ENCODE results near the gene FZD10. TPM values are rescaled to one million over a fixed set of nuclear protein-coding genes. Genes with fewer than 3 reads are reported as not detected.

The FZD10 gene
- total and polyA plus RNA-seq, 2 experiments from 2014 or later: 0.11 to 0.45 TPM

DNA sequence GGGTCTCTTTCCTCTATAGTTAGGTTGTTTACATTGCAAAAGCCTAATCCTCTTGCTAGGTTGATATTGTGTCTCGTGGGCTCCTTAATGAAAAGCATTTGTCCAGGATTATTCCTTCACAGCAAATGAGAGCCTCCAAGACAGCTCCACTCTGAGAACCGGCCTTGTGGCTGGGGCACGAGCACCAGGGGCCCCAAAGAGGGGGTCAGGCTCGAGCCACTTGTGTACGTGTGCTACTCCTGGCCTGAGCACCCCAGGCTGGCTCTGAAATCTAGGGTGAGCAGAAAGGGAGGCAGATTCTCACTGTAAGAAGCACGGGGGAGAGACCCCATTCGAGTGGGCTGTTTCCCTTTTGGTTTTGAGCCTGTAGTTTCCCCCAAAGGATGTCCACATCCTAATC lies 45.0 kb upstream of the FZD10 start (continued):
- TF ChIP-seq EZH2phosphoT487 (IDR thresholded peaks at IDR 0.05; ENCODE audit: unreplicated experiment) (no peak), STAT1 (IDR thresholded peaks at IDR 0.05; ENCODE audit: unreplicated experiment) (no peak), ZNF114 (CRISPR knock-in tag; IDR thresholded peaks at IDR 0.05) (no peak)

DNA sequence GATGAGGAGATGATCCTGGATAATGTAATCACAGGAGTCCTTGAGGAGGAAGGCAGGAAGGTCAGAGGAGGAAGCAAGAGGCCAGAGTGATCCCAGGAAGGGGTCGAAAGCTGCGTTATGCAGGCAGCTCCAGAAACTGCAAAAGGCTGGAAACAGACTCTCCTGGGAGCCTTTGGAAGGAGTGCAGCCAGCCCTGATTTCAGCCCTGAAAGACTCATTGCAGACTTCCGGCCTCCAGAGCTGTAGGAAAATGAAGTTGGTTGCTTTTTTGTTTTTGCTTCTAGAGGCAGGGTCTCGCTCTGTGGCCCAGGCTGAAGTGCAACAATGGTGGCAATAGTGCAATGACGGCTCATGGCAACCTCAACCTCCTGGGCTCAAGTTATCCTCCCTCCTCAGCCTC lies 44.6 kb upstream of the FZD10 start:
- Mint-ChIP-seq H3K27ac (no peak overlapping the region), H3K27me3 (ENCODE audit: insufficient read depth, low read depth, poor library complexity) (peaks cover 8% of the 10 kb centered on the region), H3K4me1 (no peaks in the 10 kb centered on the region; the same call in 2 of the 3 replicates), H3K4me3 (no peak overlapping the region), H3K36me3 (ENCODE audit: low read depth) (peaks cover 50% of the 10 kb centered on the region), H3K9me3 (peaks cover 97% of the 10 kb centered on the region)
- no peaks in the 10 kb centered on the region for H4K20me1 ChIP-seq (replicated peaks; ENCODE audit: insufficient read depth)
- no peak overlapping the region for H3K4me2 ChIP-seq
- TF ChIP-seq ZNF114 (CRISPR knock-in tag; IDR thresholded peaks at IDR 0.05) (no peak), CREB1 (CRISPR knock-in tag; IDR thresholded peaks at IDR 0.05; ENCODE audit: low read depth) (no peak), EZH2phosphoT487 (IDR thresholded peaks at IDR 0.05; ENCODE audit: unreplicated experiment) (no peak), STAT1 (IDR thresholded peaks at IDR 0.05; ENCODE audit: unreplicated experiment) (no peak), EZH2 (IDR thresholded peaks at IDR 0.05; ENCODE audit: low read depth, unreplicated experiment) (no peak), JUNB (IDR thresholded peaks at IDR 0.05; ENCODE audit: unreplicated experiment) (no peak), REST (IDR thresholded peaks at IDR 0.05; ENCODE audit: unreplicated experiment) (no peak), NANOG (IDR thresholded peaks at IDR 0.05; ENCODE audit: borderline replicate concordance) (no peak), POLR2AphosphoS5 (IDR thresholded peaks at IDR 0.05; ENCODE audit: low read depth) (no peak), ZNF331 (CRISPR knock-in tag; IDR thresholded peaks at IDR 0.05; ENCODE audit: low read depth) (no peak)
- TF ChIP-seq, protein P1, sequence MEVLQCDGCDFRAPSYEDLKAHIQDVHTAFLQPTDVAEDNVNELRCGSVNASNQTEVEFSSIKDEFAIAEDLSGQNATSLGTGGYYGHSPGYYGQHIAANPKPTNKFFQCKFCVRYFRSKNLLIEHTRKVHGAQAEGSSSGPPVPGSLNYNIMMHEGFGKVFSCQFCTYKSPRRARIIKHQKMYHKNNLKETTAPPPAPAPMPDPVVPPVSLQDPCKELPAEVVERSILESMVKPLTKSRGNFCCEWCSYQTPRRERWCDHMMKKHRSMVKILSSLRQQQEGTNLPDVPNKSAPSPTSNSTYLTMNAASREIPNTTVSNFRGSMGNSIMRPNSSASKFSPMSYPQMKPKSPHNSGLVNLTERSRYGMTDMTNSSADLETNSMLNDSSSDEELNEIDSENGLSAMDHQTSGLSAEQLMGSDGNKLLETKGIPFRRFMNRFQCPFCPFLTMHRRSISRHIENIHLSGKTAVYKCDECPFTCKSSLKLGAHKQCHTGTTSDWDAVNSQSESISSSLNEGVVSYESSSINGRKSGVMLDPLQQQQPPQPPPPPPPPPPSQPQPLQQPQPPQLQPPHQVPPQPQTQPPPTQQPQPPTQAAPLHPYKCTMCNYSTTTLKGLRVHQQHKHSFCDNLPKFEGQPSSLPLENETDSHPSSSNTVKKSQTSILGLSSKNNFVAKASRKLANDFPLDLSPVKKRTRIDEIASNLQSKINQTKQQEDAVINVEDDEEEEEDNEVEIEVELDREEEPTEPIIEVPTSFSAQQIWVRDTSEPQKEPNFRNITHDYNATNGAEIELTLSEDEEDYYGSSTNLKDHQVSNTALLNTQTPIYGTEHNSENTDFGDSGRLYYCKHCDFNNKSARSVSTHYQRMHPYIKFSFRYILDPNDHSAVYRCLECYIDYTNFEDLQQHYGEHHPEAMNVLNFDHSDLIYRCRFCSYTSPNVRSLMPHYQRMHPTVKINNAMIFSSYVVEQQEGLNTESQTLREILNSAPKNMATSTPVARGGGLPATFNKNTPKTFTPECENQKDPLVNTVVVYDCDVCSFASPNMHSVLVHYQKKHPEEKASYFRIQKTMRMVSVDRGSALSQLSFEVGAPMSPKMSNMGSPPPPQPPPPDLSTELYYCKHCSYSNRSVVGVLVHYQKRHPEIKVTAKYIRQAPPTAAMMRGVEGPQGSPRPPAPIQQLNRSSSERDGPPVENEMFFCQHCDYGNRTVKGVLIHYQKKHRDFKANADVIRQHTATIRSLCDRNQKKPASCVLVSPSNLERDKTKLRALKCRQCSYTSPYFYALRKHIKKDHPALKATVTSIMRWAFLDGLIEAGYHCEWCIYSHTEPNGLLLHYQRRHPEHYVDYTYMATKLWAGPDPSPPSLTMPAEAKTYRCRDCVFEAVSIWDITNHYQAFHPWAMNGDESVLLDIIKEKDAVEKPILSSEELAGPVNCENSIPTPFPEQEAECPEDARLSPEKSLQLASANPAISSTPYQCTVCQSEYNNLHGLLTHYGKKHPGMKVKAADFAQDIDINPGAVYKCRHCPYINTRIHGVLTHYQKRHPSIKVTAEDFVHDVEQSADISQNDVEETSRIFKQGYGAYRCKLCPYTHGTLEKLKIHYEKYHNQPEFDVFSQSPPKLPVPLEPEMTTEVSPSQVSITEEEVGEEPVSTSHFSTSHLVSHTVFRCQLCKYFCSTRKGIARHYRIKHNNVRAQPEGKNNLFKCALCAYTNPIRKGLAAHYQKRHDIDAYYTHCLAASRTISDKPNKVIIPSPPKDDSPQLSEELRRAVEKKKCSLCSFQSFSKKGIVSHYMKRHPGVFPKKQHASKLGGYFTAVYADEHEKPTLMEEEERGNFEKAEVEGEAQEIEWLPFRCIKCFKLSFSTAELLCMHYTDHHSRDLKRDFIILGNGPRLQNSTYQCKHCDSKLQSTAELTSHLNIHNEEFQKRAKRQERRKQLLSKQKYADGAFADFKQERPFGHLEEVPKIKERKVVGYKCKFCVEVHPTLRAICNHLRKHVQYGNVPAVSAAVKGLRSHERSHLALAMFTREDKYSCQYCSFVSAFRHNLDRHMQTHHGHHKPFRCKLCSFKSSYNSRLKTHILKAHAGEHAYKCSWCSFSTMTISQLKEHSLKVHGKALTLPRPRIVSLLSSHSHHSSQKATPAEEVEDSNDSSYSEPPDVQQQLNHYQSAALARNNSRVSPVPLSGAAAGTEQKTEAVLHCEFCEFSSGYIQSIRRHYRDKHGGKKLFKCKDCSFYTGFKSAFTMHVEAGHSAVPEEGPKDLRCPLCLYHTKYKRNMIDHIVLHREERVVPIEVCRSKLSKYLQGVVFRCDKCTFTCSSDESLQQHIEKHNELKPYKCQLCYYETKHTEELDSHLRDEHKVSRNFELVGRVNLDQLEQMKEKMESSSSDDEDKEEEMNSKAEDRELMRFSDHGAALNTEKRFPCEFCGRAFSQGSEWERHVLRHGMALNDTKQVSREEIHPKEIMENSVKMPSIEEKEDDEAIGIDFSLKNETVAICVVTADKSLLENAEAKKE (CRISPR knock-in tag; IDR thresholded peaks at IDR 0.05): no peak
- TF ChIP-seq, protein P2, sequence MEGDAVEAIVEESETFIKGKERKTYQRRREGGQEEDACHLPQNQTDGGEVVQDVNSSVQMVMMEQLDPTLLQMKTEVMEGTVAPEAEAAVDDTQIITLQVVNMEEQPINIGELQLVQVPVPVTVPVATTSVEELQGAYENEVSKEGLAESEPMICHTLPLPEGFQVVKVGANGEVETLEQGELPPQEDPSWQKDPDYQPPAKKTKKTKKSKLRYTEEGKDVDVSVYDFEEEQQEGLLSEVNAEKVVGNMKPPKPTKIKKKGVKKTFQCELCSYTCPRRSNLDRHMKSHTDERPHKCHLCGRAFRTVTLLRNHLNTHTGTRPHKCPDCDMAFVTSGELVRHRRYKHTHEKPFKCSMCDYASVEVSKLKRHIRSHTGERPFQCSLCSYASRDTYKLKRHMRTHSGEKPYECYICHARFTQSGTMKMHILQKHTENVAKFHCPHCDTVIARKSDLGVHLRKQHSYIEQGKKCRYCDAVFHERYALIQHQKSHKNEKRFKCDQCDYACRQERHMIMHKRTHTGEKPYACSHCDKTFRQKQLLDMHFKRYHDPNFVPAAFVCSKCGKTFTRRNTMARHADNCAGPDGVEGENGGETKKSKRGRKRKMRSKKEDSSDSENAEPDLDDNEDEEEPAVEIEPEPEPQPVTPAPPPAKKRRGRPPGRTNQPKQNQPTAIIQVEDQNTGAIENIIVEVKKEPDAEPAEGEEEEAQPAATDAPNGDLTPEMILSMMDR (conservative IDR thresholded peaks at IDR 0.05; ENCODE audit: low read depth in 2 of 2): no peak
- TF ChIP-seq, protein P3, sequence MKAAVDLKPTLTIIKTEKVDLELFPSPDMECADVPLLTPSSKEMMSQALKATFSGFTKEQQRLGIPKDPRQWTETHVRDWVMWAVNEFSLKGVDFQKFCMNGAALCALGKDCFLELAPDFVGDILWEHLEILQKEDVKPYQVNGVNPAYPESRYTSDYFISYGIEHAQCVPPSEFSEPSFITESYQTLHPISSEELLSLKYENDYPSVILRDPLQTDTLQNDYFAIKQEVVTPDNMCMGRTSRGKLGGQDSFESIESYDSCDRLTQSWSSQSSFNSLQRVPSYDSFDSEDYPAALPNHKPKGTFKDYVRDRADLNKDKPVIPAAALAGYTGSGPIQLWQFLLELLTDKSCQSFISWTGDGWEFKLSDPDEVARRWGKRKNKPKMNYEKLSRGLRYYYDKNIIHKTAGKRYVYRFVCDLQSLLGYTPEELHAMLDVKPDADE (IDR thresholded peaks at IDR 0.05): no peak
- H2AFZ ChIP-seq: no peak overlapping the region
- no peak overlapping the region for H3K4me3 ChIP-seq
- ATAC-seq: no peak
- H3K79me2 ChIP-seq (replicated peaks; ENCODE audit: insufficient read depth): no peaks in the 10 kb centered on the region
- DNase-seq (ENCODE audit: low spot score): no peak
- no peaks in the 10 kb centered on the region for H3K27me3 ChIP-seq (ENCODE audit: insufficient read depth)
- H3K27ac ChIP-seq (ENCODE audit: low read depth): no peak overlapping the region
- H3K36me3 ChIP-seq (ENCODE audit: insufficient read depth): no peaks in the 10 kb centered on the region
- no peaks in the 10 kb centered on the region for H3K4me1 ChIP-seq (ENCODE audit: insufficient read depth)
- H3K9me2 ChIP-seq (ENCODE audit: insufficient read depth): no peaks in the 10 kb centered on the region
- H3F3A ChIP-seq (replicated peaks; ENCODE audit: low read depth): no peaks in the 10 kb centered on the region

Measured in GM23338 (cell line).